Upper lobe of left lung (tissue), 4 donors: ENCODE results near the gene AK9.

Source experiments
- EP300 ChIP-seq, 4 donors: sonication (generic); formaldehyde crosslinking; IDR thresholded peaks; one replicate each; pipeline ENCODE4 v1.5.1; 2017; ENCODE audit warnings: antibody characterized with exemption in 4 of 4, control low read depth in 2 of 4
- POLR2A ChIP-seq, 4 donors: fragments of 450-650 bp; IDR thresholded peaks; one replicate each; pipeline ENCODE4 v1.5.1; 2016 to 2017; ENCODE audit warnings: antibody characterized with exemption in 4 of 4, mild to moderate bottlenecking in 2 of 4
- POLR2AphosphoS5 ChIP-seq, 2 donors: sonication (generic); formaldehyde crosslinking; IDR thresholded peaks; one replicate each; pipeline ENCODE4 v1.5.1; 2017; ENCODE audit warnings: antibody characterized with exemption in 2 of 2
- TF ChIP-seq, protein P1 (sequence below), 6 experiments: fragments of 450-650 bp in 4 of 6; fragments of 200-600 bp in 2 of 6; sonication (generic) in 2 of 6; IDR thresholded peaks; one replicate each; pipeline ENCODE4 v1.5.1; 2016 to 2019; ENCODE audit warnings: antibody characterized with exemption in 6 of 6

- TF ChIP-seq, protein P1, sequence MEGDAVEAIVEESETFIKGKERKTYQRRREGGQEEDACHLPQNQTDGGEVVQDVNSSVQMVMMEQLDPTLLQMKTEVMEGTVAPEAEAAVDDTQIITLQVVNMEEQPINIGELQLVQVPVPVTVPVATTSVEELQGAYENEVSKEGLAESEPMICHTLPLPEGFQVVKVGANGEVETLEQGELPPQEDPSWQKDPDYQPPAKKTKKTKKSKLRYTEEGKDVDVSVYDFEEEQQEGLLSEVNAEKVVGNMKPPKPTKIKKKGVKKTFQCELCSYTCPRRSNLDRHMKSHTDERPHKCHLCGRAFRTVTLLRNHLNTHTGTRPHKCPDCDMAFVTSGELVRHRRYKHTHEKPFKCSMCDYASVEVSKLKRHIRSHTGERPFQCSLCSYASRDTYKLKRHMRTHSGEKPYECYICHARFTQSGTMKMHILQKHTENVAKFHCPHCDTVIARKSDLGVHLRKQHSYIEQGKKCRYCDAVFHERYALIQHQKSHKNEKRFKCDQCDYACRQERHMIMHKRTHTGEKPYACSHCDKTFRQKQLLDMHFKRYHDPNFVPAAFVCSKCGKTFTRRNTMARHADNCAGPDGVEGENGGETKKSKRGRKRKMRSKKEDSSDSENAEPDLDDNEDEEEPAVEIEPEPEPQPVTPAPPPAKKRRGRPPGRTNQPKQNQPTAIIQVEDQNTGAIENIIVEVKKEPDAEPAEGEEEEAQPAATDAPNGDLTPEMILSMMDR (IDR thresholded peaks at IDR 0.05), result no peak
- TF ChIP-seq POLR2A (IDR thresholded peaks at IDR 0.05) (no peak), POLR2AphosphoS5 (IDR thresholded peaks at IDR 0.05) (no peak), EP300 (IDR thresholded peaks at IDR 0.05) (no peak)
Measured at GRCh38 chr6:109676724-109677123, 14.3 kb downstream of the AK9 start.
